Large intestine (tissue), 3 donors: ENCODE results near the gene DHRS7B. TPM values are rescaled to one million over a fixed set of nuclear protein-coding genes. Genes with fewer than 3 reads are reported as not detected.

ENCODE experiments used
- DNase-seq, 2 donors: peaks; one replicate each; pipeline versions ENCODE4 v3.0.0 to v3.0.0-alpha.2; 2013
- H3K27ac ChIP-seq: one replicate; pipeline ENCODE4 v1.5.1; 2013; ENCODE audit warnings: low read length
- H3K27me3 ChIP-seq: 2 replicates; pipeline ENCODE4 v1.6.1; 2013; ENCODE audit warnings: low read length; ENCODE audit not compliant: control insufficient read depth, insufficient read depth
- H3K36me3 ChIP-seq: 2 replicates; pipeline ENCODE4 v1.6.1; 2013; ENCODE audit warnings: low read length; ENCODE audit not compliant: control insufficient read depth, insufficient read depth
- H3K4me1 ChIP-seq: one replicate; pipeline ENCODE4 v1.6.1; 2013; ENCODE audit warnings: low read length; ENCODE audit not compliant: control insufficient read depth, insufficient read depth
- H3K4me3 ChIP-seq: one replicate; pipeline ENCODE4 v1.5.1; 2013; ENCODE audit warnings: low read length
- H3K9me3 ChIP-seq: one replicate; pipeline ENCODE4 v1.6.1; 2013; ENCODE audit warnings: mild to moderate bottlenecking, low read depth, low read length, moderate library complexity; ENCODE audit not compliant: control insufficient read depth
- WGBS: methylation state at CpG from one replicate; pipeline ENCODE4 v1.1.5; 2013; ENCODE audit warnings: low lambda C conversion rate; ENCODE audit not compliant: insufficient coverage; 5-methylcytosine and 5-hydroxymethylcytosine counted together
- polyA plus RNA-seq: library from polyadenylated mRNA; unstranded; fragments of 120-200 nt; gene quantifications from one replicate; pipeline ENCODE4 v1.2.1, GENCODE V29; 2013

The DHRS7B gene
- polyA plus RNA-seq, 1 donor, result 29.2 TPM

- H3K4me1 ChIP-seq, result no peaks in the 10 kb centered on the region
- H3K4me3 ChIP-seq, result no peak overlapping the region
- H3K27me3 ChIP-seq, result no peaks in the 10 kb centered on the region
- no peak overlapping the region for H3K27ac ChIP-seq
- peaks cover 2% of the 10 kb centered on the region for H3K36me3 ChIP-seq
- no peaks in the 10 kb centered on the region for H3K9me3 ChIP-seq
- DNase-seq, result no peak
- WGBS, result no CpG with 5 or more reads among the region's 11 CpGs
Measured at GRCh38 chr17:21165922-21166594, 39.3 kb downstream of the DHRS7B start.

GRCh38 chr17:21166595-21167210, 39.9 kb downstream of the DHRS7B start:
- no peak for DNase-seq
- H3K9me3 ChIP-seq, result no peaks in the 10 kb centered on the region
- no peak overlapping the region for H3K4me3 ChIP-seq
- H3K4me1 ChIP-seq, result no peaks in the 10 kb centered on the region
- WGBS, result 80% methylated on average over 2 of the region's 5 CpGs
- H3K36me3 ChIP-seq, result peaks cover 2% of the 10 kb centered on the region
- no peaks in the 10 kb centered on the region for H3K27me3 ChIP-seq
- H3K27ac ChIP-seq, result no peak overlapping the region

GRCh38 chr17:21167303-21167702, 40.5 kb downstream of the DHRS7B start:
- H3K4me1 ChIP-seq, result no peaks in the 10 kb centered on the region
- H3K36me3 ChIP-seq, result peaks cover 2% of the 10 kb centered on the region
- DNase-seq, result no peak
- no peaks in the 10 kb centered on the region for H3K27me3 ChIP-seq
- H3K9me3 ChIP-seq, result no peaks in the 10 kb centered on the region
- no CpG with 5 or more reads among the region's 5 CpGs for WGBS
- no peak overlapping the region for H3K27ac ChIP-seq
- no peak overlapping the region for H3K4me3 ChIP-seq

- no peaks in the 10 kb centered on the region for H3K27me3 ChIP-seq
- 100% methylated on average over 1 of the region's 12 CpGs for WGBS
- peaks cover 13% of the 10 kb centered on the region for H3K36me3 ChIP-seq
- no peak overlapping the region for H3K4me3 ChIP-seq
- H3K27ac ChIP-seq, result no peak overlapping the region
- H3K4me1 ChIP-seq, result no peaks in the 10 kb centered on the region
- DNase-seq, result no peak
- H3K9me3 ChIP-seq, result no peaks in the 10 kb centered on the region
Measured at GRCh38 chr17:21168555-21168865, 41.7 kb downstream of the DHRS7B start.

- H3K4me1 ChIP-seq, result no peaks in the 10 kb centered on the region
- H3K27ac ChIP-seq, result no peak overlapping the region
- no CpG with 5 or more reads among the region's 7 CpGs for WGBS
- H3K9me3 ChIP-seq, result no peaks in the 10 kb centered on the region
- H3K36me3 ChIP-seq, result peaks cover 23% of the 10 kb centered on the region
- no peak overlapping the region for H3K4me3 ChIP-seq
- no peaks in the 10 kb centered on the region for H3K27me3 ChIP-seq
- no peak for DNase-seq
Measured at GRCh38 chr17:21169496-21169895, 42.7 kb downstream of the DHRS7B start.

- 100% methylated on average over 1 of the region's 7 CpGs for WGBS
- Histone ChIP-seq H3K4me3 (no peak overlapping the region), H3K36me3 (peaks cover 29% of the 10 kb centered on the region), H3K9me3 (no peaks in the 10 kb centered on the region), H3K27me3 (no peaks in the 10 kb centered on the region), H3K27ac (no peak overlapping the region), H3K4me1 (no peaks in the 10 kb centered on the region)
- DNase-seq, result no peak
Measured at GRCh38 chr17:21170809-21171208, 44.0 kb downstream of the DHRS7B start.

- WGBS, result 80% methylated on average over 1 of the region's 12 CpGs
- Histone ChIP-seq H3K4me3 (no peak overlapping the region), H3K36me3 (peaks cover 29% of the 10 kb centered on the region), H3K9me3 (no peaks in the 10 kb centered on the region), H3K27ac (no peak overlapping the region), H3K4me1 (no peaks in the 10 kb centered on the region), H3K27me3 (no peaks in the 10 kb centered on the region)
- DNase-seq, result no peak
Measured at GRCh38 chr17:21171309-21171922, 44.7 kb downstream of the DHRS7B start.

- H3K27ac ChIP-seq, result no peak overlapping the region
- no peaks in the 10 kb centered on the region for H3K9me3 ChIP-seq
- H3K4me1 ChIP-seq, result no peaks in the 10 kb centered on the region
- H3K4me3 ChIP-seq, result no peak overlapping the region
- H3K36me3 ChIP-seq, result peaks cover 29% of the 10 kb centered on the region
- no peak for DNase-seq
- no CpG with 5 or more reads among the region's 17 CpGs for WGBS
- no peaks in the 10 kb centered on the region for H3K27me3 ChIP-seq
Measured at GRCh38 chr17:21171970-21172510, 45.3 kb downstream of the DHRS7B start.

- H3K9me3 ChIP-seq, result no peaks in the 10 kb centered on the region
- H3K27ac ChIP-seq, result no peak overlapping the region
- H3K36me3 ChIP-seq, result peaks cover 29% of the 10 kb centered on the region
- no peaks in the 10 kb centered on the region for H3K4me1 ChIP-seq
- no peak overlapping the region for H3K4me3 ChIP-seq
- no peaks in the 10 kb centered on the region for H3K27me3 ChIP-seq
- no peak for DNase-seq
- 100% methylated on average over 1 of the region's 6 CpGs for WGBS
Measured at GRCh38 chr17:21172846-21173245, 46.1 kb downstream of the DHRS7B start.

GRCh38 chr17:21173543-21173942, 46.8 kb downstream of the DHRS7B start:
- no peak overlapping the region for H3K27ac ChIP-seq
- no peaks in the 10 kb centered on the region for H3K27me3 ChIP-seq
- no peaks in the 10 kb centered on the region for H3K4me1 ChIP-seq
- no peak for DNase-seq
- H3K9me3 ChIP-seq, result no peaks in the 10 kb centered on the region
- peaks cover 34% of the 10 kb centered on the region for H3K36me3 ChIP-seq
- no peak overlapping the region for H3K4me3 ChIP-seq
- WGBS, result no CpG with 5 or more reads among the region's 2 CpGs
